HG02610 (cell line): ENCODE results near the gene LSP1.

ENCODE experiments used
- ATAC-seq: cut with Tn5 transposase; IDR thresholded peaks from one replicate; pipeline ENCODE4 v1.9.1; 2021; ENCODE audit warnings: mild to moderate bottlenecking, moderate library complexity; ENCODE audit not compliant: unreplicated experiment

Gene LSP1

DNA sequence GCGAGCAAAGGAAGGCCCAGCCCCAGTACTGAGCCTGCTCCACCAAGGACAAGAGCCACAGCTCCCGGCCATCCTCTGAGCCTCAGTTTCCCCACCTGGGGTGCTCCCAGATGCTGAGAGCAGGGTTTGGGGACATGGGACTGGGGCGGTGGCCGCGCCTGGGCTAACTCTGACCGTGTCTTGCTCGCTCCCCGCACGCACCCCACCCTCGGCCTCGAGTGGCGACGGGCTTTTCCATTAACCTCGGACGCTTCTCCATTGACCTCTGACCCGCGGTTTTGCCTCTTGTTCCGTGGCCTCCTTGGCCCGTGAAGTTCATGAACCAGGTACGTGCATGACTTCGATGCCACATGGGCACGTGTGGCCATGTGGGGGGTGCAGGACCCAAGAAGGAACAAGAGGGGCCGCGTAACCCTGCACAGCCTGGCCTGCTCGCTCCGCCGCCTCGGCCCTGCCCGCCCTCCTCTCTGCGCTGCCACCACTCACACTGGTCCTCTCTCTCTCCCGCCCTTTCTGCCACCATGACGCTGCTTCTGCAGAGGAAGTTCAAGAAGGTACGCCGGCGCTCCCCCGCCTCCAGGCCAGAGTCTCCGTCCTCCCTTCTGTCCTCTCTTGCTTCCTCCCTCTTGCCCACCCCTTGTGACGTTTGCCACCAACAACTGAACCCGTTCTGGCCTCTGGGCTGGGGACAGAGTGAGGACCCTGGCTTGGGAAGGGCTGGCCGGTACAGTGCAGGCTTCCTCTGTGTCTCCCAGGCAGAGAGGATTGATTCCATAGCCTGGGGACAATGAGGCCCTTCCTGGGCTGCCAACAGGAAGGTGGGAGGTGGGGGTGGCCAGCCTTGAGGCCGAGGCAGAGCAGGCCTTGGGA lies 73.5 kb downstream of the LSP1 start:
- ATAC-seq = no peak

DNA sequence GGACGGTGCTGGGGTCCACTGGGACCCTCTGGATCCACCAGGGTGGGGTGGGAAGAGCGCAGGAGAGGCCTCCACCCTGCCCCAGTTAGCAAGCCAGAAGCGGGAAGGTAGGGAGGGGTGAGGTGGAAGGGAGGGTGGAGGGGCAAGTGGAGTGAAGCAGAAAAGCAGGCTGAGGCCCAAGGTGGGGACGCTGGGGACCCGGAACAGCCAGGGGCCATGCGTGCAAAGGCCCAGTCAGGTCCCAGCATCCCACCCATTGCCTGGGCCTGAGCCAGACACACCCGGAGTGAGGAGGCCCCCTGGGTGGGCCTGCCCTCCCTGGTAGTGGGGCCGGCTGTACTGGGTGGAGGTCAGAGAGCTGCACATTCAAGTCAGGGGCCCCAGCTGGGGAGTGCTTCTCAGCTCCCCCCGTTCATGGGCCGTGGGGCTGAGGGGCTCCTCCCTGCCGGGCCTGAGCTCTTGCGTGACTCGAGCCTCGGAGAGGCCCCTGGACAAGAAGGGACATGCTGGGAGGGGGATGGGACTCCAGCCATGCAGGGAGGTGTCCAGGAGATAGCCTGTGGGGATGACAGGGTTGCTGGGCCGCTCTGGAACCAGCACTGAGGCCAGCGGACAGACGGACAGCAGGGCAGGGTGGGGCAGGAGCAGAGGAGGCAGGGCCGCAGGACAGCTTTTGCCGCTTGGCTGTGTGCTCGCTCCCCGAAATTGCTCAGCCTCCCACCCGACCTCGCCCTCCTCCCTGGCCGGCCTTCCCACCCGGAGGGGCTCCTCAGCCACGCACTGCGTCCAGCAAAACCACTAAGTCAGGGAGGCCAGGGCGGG lies 74.4 kb downstream of the LSP1 start:
- no peak for ATAC-seq

DNA sequence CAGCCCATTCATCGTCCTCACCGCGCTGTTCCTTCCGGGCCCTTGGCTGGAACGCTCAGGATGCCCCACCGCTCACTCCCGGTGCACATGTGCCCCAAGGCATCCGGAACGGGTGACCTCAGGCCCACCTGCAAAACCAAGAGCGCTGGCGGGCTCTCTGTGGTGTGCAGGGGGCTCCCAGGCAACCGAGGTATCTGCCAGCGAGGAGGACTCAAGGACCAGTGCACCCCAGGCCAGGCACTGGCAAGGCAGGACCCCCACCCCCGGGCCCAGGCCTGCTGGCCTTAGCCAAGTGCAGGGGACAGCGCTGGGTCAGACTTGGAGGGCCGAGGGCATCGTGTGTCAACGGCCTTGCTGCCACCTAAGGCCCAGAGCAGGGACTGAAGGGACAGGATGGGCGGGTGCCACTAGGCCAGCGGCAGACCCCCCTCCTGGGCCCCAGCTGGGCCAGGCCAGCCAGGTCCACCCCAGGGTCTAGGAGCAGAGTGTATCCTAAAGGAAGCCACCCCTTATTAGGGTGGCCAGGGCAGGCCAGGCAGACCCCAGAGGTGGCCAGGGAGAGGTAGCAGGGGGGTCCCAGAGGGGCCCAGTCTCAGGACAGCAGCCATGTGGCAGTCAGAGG lies 75.1 kb downstream of the LSP1 start:
- ATAC-seq = no peak

DNA sequence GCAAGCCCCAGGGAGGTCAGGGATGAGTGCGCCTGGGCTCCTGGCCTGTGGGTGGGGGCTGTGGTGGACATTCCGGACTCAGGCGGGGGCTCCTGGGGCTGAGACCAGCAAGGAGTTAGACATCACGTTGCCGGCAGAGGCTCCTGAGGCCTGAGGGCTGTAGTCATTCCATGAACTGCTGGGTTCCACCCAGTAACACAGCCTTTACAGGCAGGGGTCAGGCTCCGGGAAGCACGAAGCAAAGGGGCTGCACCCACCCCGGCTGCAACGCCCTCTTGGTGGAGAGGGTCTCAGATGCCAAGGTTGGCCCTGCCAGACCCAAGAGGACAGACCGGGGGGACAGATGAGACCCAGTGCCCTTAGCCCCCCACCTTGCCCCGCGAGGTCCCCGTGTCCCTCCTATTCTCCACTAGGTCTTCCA lies 75.6 kb downstream of the LSP1 start:
- ATAC-seq = no peak

DNA sequence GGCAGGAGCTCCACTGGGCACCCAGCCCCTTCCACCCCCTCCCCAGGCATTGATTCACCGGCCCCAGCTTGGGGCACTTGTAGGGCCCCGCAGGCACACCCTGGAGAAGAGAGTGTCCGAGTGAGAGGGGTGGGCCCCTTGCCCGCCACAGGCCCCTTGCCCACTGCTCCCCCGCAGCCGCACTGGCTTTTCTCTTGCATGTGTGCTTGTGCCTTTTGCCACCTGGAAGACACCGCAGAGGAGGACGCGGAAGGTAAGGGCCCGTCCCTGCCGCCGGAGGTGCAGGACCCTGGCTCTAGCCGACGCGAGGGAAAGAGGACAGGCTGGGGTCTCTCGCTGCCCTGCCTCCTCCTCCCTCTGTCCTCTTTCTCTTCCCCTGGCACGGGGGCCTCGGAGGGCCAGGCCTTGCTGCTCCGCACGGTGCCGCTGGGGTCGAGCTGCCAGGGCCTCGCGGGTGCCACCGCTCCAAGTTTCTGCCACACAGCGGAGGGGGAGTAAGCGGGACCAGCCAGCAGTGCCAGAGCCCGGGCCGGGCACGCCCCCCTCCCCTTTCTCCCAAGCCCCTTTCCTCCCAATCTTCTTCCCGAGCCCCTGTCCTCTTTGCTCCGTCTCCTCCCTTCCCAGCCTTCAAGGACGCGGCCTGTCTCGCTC lies 76.1 kb downstream of the LSP1 start:
- no peak for ATAC-seq

DNA sequence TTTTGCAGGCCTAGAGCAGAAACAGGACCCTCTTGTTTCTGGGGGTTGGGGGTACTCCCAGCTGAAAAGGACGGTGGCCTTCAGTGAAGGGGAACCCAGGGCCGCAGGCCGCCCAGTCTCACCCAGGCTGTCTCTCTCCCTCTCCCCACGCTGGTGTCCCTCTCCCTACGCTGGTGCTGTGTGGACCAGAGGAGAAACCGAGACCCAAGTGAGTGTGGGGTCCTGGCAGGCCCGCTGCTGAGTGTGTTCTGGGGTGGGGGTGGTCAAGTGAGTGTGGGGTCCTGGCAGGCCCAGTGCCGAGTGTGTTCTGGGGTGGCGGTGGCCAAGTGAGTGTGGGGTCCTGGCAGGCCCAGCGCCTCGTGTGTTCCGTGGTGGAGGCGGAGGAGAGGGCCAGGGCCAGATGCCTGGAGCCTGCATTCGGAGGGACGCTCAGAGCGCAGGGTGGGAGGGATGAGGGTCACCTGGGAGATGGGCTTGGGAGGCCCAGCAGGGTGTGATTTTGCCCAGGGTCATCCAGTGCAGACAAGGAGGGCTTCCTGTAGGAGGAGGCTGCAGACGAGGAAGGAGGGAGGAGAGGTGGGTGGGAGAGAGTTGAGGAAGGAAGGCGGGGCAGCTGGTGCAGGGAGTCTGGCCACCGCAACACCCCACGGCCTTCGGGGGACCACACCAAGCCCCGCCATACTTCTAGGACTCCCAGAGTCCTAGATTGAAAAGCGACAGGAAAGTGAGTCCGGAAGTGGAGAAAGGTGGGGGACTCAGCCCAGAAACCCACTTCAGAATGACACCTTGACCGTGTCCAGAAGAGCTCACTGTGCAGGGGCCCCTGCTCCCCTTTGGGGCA lies 77.0 kb downstream of the LSP1 start:
- ATAC-seq = no peak

DNA sequence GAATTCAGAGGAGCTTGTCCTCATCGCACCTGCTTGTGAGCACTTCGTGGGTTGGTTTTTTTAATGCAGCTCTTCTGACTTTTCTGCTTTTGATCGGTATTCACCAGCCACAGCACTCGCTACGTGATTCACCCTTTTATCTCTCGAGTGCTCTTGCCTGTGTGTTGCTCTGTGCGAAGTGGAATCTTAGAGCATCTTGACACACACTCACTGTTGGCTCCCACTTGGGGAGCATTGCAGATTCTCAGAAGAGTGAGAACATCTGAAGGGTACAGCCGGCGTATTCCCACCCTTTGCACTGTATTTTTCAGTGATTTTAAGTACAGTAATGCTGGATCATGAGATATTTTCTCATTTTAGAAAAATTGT lies 77.6 kb downstream of the LSP1 start:
- ATAC-seq = no peak

DNA sequence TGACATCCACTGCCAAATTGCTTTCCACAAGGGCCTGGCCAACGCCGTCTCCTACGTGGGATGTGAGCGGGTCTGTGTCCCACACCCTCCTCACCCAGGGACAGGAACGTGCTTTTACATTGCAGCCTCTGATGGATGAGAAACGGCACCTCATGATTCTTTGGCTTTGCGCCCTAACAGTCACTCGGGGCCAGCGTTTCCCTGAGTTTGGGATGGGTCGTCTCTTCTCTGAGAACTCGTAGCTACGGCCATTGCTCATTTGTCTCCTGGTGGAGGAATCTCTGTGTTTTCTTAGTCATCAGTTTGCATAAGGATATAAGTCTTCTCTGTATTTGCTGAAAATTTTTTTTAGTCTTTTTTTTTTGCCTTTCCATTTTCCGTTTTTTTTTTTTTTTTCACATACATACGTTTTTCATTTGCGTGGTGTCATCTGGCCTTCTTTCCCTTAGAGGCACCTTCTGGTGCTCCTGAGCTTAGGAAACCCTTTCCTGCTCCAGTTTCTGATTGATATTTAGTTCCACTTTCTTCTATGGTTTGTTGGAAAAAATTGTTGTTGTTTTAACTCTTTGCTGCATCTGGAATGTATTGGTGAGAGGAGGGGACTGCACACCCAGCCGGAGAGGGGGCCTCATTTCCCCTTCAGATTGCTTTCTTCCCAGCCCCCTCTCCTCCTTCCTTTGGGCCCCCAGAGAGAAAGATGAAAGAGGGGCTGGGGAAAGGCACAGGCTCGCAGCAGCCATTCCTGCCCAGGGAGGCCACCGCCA lies 78.6 kb downstream of the LSP1 start:
- ATAC-seq = no peak

DNA sequence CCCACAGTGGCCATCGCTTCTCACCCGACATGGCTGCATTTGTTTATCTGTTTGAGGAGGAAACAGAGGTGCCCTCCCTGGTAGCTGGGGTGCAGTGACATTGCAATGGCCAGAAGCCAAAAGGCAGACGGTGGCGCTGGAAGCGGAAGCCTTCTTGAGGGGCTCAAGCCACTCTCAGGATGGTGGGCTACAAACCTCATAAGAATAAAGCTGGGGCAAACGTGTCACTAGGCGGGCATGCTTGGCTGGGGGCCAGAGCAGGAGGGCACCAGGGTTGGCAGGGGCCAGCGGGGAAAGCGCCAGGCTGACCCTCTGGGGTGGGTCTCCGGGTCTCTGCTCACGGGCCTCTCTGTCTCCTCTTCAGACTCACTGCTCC lies 79.2 kb downstream of the LSP1 start:
- ATAC-seq = no peak

DNA sequence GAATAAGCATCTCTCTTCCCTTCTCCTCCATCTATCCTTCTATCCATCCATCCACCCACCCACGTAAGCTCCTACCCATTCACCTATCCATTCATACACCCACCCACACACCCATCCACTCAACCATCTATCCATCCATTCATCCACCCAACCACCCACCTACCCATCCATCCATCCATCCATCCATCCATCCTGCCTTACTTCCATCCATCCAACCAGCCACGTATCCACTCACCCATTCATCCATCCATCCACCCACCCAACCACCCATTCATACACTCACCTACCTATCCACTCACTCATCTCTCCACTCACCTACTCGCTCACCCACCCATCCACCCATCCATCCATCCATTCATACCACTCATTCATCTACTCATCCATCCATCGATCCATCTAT lies 79.8 kb downstream of the LSP1 start:
- ATAC-seq = no peak

DNA sequence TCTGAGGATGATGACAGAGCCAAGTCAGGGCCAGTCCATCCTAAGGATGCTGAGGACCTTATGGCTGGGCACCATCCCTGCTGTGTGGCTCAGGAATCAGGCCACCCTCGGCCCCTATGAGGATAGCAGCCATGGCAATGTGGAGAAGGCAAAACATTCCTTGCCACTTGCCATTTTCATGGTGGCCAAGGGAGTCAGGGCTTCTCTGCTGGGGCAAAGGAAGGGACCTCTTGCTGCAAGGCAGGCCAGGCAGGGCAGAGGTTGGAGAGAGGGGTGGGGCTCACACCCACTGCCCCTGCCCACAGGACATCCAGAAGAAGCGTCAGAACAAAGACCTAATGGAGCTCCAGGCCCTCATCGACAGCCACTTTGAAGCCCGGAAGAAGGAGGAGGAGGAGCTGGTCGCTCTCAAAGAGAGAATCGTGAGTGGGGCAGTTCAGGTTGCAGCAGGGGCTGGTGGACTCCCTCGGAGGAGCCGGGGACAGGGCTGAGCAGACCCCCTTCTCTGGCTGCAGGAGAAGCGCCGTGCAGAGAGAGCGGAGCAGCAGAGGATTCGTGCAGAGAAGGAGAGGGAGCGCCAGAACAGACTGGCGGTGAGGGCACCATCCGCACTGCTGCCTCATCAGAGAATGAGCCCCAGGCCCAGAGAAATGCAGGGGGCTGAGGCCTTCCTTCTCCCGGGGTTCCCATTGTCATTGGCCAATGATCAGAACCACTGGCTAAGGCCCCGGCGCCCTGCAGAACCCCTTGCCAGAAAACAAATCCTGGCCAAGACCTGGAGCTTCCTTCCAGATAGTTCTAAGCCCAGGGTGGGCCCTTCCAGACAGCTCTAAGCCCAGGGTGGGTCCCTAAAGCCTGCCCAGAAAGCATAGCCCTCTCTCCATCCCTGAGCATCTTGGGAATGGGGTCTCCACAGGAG lies 80.8 kb downstream of the LSP1 start:
- ATAC-seq = no peak

DNA sequence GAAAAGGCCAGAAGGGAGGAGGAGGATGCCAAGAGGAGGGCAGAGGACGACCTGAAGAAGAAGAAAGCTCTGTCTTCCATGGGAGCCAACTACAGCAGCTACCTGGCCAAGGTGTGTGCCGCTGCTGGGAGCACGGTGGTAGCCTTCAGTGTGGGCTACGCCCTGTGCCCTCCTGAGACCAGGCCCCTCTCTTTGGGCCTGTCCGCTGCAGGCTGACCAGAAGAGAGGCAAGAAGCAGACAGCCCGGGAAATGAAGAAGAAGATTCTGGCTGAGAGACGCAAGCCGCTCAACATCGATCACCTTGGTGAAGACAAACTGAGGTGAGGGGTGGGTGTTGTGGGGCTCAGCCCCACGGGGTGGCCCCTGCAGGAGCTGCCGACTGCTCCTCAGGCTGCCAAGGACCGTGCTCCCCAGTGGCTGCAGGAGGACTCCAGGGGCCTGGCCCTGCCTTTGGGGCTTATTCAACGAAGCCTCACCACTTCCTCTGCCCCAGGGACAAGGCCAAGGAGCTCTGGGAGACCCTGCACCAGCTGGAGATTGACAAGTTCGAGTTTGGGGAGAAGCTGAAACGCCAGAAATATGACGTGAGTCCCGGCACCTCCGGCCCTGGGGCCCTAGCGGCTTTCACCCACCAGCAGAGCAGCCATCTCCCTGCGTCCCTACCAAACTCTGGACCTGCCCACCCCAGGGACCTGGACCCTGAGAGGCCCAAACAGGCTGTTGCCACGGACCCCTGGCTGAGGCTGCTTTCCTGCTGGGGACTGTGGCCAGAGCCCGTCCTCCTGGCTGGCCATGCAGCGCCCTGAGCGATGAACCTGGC lies 81.7 kb downstream of the LSP1 start:
- no peak for ATAC-seq

DNA sequence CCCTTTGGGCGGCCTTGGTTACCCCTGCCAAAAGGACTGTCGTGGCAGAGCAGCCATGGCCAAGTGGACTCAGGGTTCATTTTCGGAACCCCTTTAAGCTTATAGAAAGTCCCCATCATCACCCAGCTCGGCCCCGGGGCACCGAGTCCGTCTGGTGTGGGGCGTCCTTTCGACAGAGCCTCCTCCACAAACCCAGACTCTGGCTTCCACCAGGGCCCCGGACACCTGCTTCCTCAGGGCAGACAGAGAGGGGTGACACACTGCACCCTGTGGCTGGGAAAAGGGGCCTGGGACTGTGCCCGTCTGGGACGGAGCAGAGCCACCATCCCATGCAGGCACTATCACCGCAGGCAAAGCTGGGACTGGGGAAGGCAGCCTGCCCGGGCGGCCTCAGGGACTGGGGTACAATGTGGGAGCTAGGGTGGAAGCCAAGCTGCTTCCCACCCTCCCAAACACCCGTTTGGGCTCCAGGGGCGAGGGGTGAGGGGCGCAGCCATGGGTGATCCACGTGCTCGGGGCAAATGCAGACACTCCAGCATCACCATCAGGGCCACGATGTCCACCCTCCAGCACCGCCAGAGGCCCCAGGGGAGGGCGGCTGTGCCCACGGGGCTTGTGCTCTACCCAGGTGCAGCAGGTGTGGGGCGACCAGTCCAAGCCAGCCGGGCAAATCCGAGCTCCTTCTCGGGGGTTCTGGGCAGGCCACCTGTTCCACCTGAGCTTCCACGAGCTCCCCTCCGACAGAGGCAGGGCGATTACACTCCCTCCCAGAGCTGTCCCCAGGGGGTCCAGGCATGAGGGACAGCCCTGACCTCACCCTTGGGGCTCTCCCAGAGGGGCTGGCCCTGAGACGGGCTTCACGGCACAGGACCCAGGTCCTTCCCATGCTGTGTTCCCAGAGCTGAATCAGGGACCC lies 82.5 kb downstream of the LSP1 start:
- ATAC-seq = no peak

DNA sequence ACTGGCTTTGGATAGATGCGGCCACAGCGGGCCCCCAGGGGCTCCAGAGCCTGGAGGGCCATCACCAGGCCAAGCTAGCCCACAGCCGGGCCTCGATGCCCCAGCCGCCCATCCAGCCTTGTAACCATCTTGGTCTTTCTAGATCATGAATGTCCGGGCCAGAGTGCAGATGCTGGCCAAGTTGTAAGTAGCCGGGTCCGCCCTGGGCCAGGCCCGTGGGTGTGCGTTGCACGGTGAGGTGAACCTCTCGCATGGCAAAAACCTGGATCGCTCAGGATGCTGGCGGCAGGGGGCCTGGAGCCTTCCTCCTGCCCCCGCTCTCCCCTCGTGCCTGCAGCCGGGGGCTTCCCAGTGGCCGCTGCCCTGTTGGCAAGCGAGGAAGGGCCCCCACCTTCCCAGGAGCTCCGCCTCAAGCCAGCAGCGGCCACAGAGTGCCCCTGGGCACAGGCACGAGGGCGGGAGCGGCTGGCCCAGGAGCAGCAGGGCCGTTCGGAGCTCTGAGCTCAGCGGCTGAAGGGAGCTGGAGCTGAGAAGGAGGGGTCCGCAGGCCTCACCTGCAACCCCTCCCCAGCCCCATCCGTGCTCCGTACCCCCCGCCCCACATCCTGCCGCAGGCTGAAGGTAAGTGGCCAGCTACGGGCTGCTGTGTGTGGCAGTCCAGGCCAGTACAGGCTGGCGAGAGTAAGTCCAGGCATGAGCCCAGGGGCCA lies 83.3 kb downstream of the LSP1 start:
- ATAC-seq = no peak

DNA sequence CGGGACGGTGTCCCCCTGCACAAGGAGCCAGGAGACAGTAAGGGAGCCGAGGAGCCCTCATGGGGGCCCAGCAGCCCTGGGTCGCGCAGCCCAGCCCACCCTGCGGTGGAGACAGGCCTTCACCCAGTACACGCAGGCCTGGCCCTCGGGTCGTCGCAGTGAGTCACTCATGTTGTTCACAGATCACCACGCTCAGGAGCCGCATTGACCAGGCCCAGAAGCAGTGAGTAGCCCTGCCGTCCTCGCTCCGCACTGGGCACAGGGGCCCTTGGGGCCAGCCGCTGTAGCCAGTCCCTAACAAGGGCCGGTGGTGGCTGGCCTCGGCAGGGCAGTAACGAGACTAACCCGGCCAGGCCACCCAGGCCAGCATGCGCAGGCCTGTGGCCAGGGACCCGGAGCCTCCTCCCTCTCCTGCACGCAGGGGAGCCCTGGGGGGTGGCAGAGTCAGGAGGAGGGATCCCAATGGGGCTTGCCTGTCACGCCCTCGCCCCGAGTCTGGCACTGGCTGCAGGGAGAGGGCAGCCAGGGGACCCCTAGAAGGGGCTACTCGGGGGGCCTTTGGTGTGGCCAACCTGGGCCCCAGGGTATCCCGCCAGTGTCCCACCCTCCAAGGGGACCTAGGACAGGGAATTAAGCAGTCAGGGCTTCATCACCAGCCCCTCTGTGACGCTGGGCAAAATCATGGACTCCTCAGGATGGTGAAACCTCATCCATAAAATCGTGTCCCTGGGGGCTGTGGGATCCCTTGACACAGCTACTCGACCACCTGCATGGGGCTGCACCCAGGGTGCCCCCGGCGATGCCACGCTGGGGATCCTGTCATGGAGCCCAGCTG lies 84.1 kb downstream of the LSP1 start:
- ATAC-seq = no peak
